T-helper 17 cell (primary cell): ENCODE data around the gene STAT3. TPM values are rescaled to one million over a fixed set of nuclear protein-coding genes. Genes with fewer than 3 reads are reported as not detected.

Experiments used
- total RNA-seq, 4 donors: library from RNA in 2 of 4; stranded (reverse) in 2 of 4; gene quantifications; one replicate each; pipeline ENCODE4 v1.2.3 and lab custom pipeline; 2022 to 2026

Gene STAT3
- total RNA-seq, 2 donors from 2014 or later, result 203 to 221 TPM

Other genes with a start within 250 kb of the STAT3 start
- 10 to 100 TPM; 74.3 to 97.9 TPM for gene RAB5C, start 233.5 kb downstream of the STAT3 start, total RNA-seq
- gene KCNH4, start 207.3 kb downstream of the STAT3 start, total RNA-seq, result under 1 TPM; 0.45 to 0.94 TPM
- not detected for gene HCRT, start 203.0 kb downstream of the STAT3 start, total RNA-seq
- 10 to 100 TPM; 12.4 to 13.5 TPM for gene GHDC, start 193.9 kb downstream of the STAT3 start, total RNA-seq
- gene STAT5B, start 112.1 kb downstream of the STAT3 start, total RNA-seq, result 100 to 1,000 TPM; 202 to 225 TPM
- gene STAT5A, start 99.9 kb downstream of the STAT3 start, total RNA-seq, result 100 to 1,000 TPM; 153 to 177 TPM
- under 1 TPM; 0.47 to 0.90 TPM for gene CAVIN1, start 34.8 kb upstream of the STAT3 start, total RNA-seq
- 10 to 100 TPM; 15.4 to 18.5 TPM for gene ATP6V0A1, start 70.4 kb upstream of the STAT3 start, total RNA-seq
- 10 to 100 TPM; 12.5 to 13.2 TPM for gene NAGLU, start 147.8 kb upstream of the STAT3 start, total RNA-seq
- gene HSD17B1, start 164.5 kb upstream of the STAT3 start, total RNA-seq, result 1 to 10 TPM in 1 of 2 donors, under 1 TPM in 1; 0.90 to 1.2 TPM
- gene COASY, start 173.7 kb upstream of the STAT3 start, total RNA-seq, result 10 to 100 TPM; 39.1 to 49.4 TPM
- 10 to 100 TPM; 33.1 to 36.1 TPM for gene MLX, start 178.7 kb upstream of the STAT3 start, total RNA-seq
- gene PSMC3IP, start 189.3 kb upstream of the STAT3 start, total RNA-seq, result 1 to 10 TPM; 2.4 to 2.6 TPM
- 10 to 100 TPM; 43.5 to 57.9 TPM for gene RETREG3, start 220.9 kb upstream of the STAT3 start, total RNA-seq
- 1 to 10 TPM; 6.1 to 9.8 TPM for gene TUBG1, start 221.2 kb upstream of the STAT3 start, total RNA-seq